K562 (cell line): ENCODE measurements around the gene ADSS1. TPM values are rescaled to one million over a fixed set of nuclear protein-coding genes. Genes with fewer than 3 reads are reported as not detected.

ENCODE experiments used
- ATAC-seq: fragments of 200-7000 bp; cut with Tn5 transposase; 3 replicates; pipeline ENCODE4 v1.9.1; 2020; ENCODE audit warnings: moderate library complexity
- BruUV-seq: library from RNA; stranded (reverse); fragments of 400-500 nt; replicated peaks from 2 replicates; lab custom pipeline; 2021; lab: Mats Ljungman, UMichigan
- CTCF ChIA-PET: fragments of 300-600 bp; formaldehyde crosslinking; extraction: SDS; loops from one replicate; lab custom pipeline; 2021; ENCODE audit warnings: low intra/inter-chr PET ratio; lab: Yijun Ruan, JAX
- POLR2A ChIA-PET: fragments of 300-600, 350-650 bp; sonication (Branson Sonifier 250); formaldehyde crosslinking; extraction: SDS; loops from one replicate; lab custom pipeline; 2021; ENCODE audit warnings: antibody characterized with exemption, inconsistent platforms; lab: Yijun Ruan, JAX
- DNase-seq, 4 experiments: peaks; one replicate each; pipeline versions ENCODE4 v3.0.0 to v3.0.0-alpha.2; 2011 to 2018; ENCODE audit warnings: low spot score in 3 of 4, mixed read lengths in 3 of 4; ENCODE audit errors: extremely low read depth in 1 of 4
- FAIRE-seq: peaks from 2 replicates; lab custom pipeline; 2011; peaks lifted over from hg19 to GRCh38; lab: Jason Lieb, UNC
- H2AFZ ChIP-seq: 2 replicates; pipeline ENCODE4 v1.6.0; 2011; ENCODE audit warnings: low read depth, low read length, control low read depth, inconsistent platforms
- H3K27ac ChIP-seq: fragments of 200-600 bp; 3 replicates; pipeline ENCODE4 v1.8.0; 2011; ENCODE audit warnings: low read depth, mild to moderate bottlenecking, control low read depth, inconsistent platforms, low read length, moderate library complexity, mixed read lengths; ENCODE audit errors: extremely low read depth
- H3K27me3 ChIP-seq, 2 experiments: fragments of 300-600 bp in 1 of 2; 2 replicates in 1 of 2; 3 replicates in 1 of 2; pipeline versions ENCODE4 v1.6.0 to v1.8.0; 2011; ENCODE audit warnings: inconsistent platforms in 2 of 2, low read length in 2 of 2, mild to moderate bottlenecking in 1 of 2, mixed read lengths in 1 of 2, moderate library complexity in 1 of 2; ENCODE audit not compliant: control insufficient read depth in 2 of 2, insufficient read depth in 2 of 2
- H3K36me3 ChIP-seq: fragments of 300-600 bp; 3 replicates; pipeline ENCODE4 v1.8.0; 2011; ENCODE audit warnings: mild to moderate bottlenecking, low read length, inconsistent platforms; ENCODE audit not compliant: control insufficient read depth, insufficient read depth
- H3K4me1 ChIP-seq, 2 experiments: fragments of 200-600 bp in 1 of 2; replicated peaks in 1 of 2; 2 replicates in 1 of 2; 3 replicates in 1 of 2; pipeline versions ENCODE4 v1.5.1 to v1.8.0; 2011; ENCODE audit warnings: inconsistent platforms in 2 of 2, low read length in 2 of 2, mild to moderate bottlenecking in 1 of 2, mixed read lengths in 1 of 2, moderate library complexity in 1 of 2; ENCODE audit not compliant: control insufficient read depth in 2 of 2, insufficient read depth in 2 of 2
- H3K4me2 ChIP-seq: 2 replicates; pipeline ENCODE4 v1.6.1; 2011; ENCODE audit warnings: low read length, control low read depth, inconsistent platforms, mixed read lengths; ENCODE audit not compliant: insufficient read depth
- H3K4me3 ChIP-seq: fragments of 200-600 bp; sonication (generic), shearing (Covaris generic); 2 replicates; pipeline ENCODE4 v1.5.1; 2016; ENCODE audit warnings: control low read depth, inconsistent platforms
- H3K79me2 ChIP-seq: fragments of 200-600 bp; 3 replicates; pipeline ENCODE4 v1.8.0; 2011; ENCODE audit warnings: low read length, inconsistent platforms; ENCODE audit not compliant: control insufficient read depth, insufficient read depth
- H3K9ac ChIP-seq, 2 experiments: 2 replicates each; pipeline versions ENCODE4 v1.6.0 to v1.6.1; 2011; ENCODE audit warnings: low read depth in 2 of 2, low read length in 2 of 2, control low read depth in 1 of 2, inconsistent platforms in 1 of 2, mild to moderate bottlenecking in 1 of 2, mixed read lengths in 1 of 2; ENCODE audit not compliant: insufficient read depth in 1 of 2
- H3K9me1 ChIP-seq: one replicate; pipeline ENCODE4 v1.6.0; 2011; ENCODE audit warnings: inconsistent platforms, mild to moderate bottlenecking, low read length, moderate library complexity; ENCODE audit not compliant: control insufficient read depth, insufficient read depth
- H3K9me3 ChIP-seq: replicated peaks from 2 replicates; pipeline ENCODE4 v1.5.1; 2011; ENCODE audit warnings: low read depth, low read length, inconsistent platforms; ENCODE audit not compliant: control insufficient read depth, insufficient read depth
- H4K20me1 ChIP-seq: replicated peaks from 2 replicates; pipeline ENCODE4 v1.6.1; 2011; ENCODE audit warnings: low read length, inconsistent platforms, mixed read lengths; ENCODE audit not compliant: control insufficient read depth, insufficient read depth
- FOXK1 ChIP-seq: sonication (generic); formaldehyde crosslinking; IDR thresholded peaks from 2 replicates; pipeline ENCODE4 v1.8.0; 2022; ENCODE audit warnings: missing genetic modification reagents, mild to moderate bottlenecking, borderline replicate concordance
- KLF6 ChIP-seq: fragments of 250-450 bp; sonication (Bioruptor Pico); IDR thresholded peaks from 2 replicates; pipeline ENCODE4 v1.4.0; 2020; ENCODE audit warnings: mild to moderate bottlenecking, moderate library complexity, borderline replicate concordance
- MEF2D ChIP-seq: conservative IDR thresholded peaks from 2 replicates; pipeline ENCODE4 v1.6.1; 2016; ENCODE audit warnings: low read depth, missing genetic modification characterization, missing compliant biosample characterization
- SETDB1 ChIP-seq: IDR thresholded peaks from one replicate; pipeline ENCODE4 v1.6.1; 2012; ENCODE audit warnings: low read length, control low read depth, inconsistent platforms
- SRSF3 ChIP-seq: fragments of 200-400 bp; formaldehyde crosslinking; IDR thresholded peaks from 2 replicates; pipeline ENCODE4 v1.6.1; 2016; ENCODE audit warnings: mild to moderate bottlenecking, low read length, moderate library complexity; ENCODE audit not compliant: insufficient read depth
- TCFL5 ChIP-seq: fragments of 250-450 bp; sonication (Bioruptor Pico); conservative IDR thresholded peaks from 2 replicates; pipeline ENCODE4 v1.6.1; 2021; ENCODE audit warnings: mild to moderate bottlenecking, moderate library complexity, matching md5 sums
- TEAD2 ChIP-seq: fragments of 450-650 bp; IDR thresholded peaks from 2 replicates; pipeline ENCODE4 v1.6.1; 2016; ENCODE audit warnings: missing genetic modification characterization, control low read depth, missing compliant biosample characterization
- ZBED1 ChIP-seq: IDR thresholded peaks from 2 replicates; pipeline ENCODE4 v1.6.1; 2014
- ZNF146 ChIP-seq: IDR thresholded peaks from one replicate; pipeline ENCODE4 v1.6.1; 2018; ENCODE audit warnings: missing compliant biosample characterization; ENCODE audit not compliant: unreplicated experiment
- ZNF274 ChIP-seq: IDR thresholded peaks from 2 replicates; pipeline ENCODE4 v1.6.1; 2011; ENCODE audit warnings: low read depth, mild to moderate bottlenecking, low read length, moderate library complexity, borderline replicate concordance
- ZNF507 ChIP-seq: conservative IDR thresholded peaks from 2 replicates; pipeline ENCODE4 v1.6.1; 2017; ENCODE audit warnings: missing genetic modification characterization, missing compliant biosample characterization
- ZNF75A ChIP-seq: fragments of 450-650 bp; formaldehyde crosslinking; IDR thresholded peaks from 2 replicates; pipeline ENCODE4 v1.4.0; 2020; ENCODE audit warnings: mild to moderate bottlenecking
- WGBS: fragments of 100-300 bp; shearing (Covaris generic); methylation state at CpG from one replicate; pipeline ENCODE4 v1.1.6; 2016; ENCODE audit warnings: low coverage, mixed read lengths; ENCODE audit not compliant: insufficient coverage; ENCODE audit errors: missing lambda C conversion rate; 5-methylcytosine and 5-hydroxymethylcytosine counted together
- in situ Hi-C: fragments of 300-500 bp; cut with MboI; formaldehyde crosslinking; loops from 4 replicates; pipeline ENCODE4 v1.15.0; 2018; ENCODE audit warnings: inconsistent platforms, mixed read lengths
- intact Hi-C: fragments of 100-400 bp; cut with micrococcal nuclease; formaldehyde crosslinking; loops from 2 replicates; pipeline ENCODE4 v1.14.2; 2022
- polyA plus RNA-seq, 8 experiments: library from polyadenylated mRNA; depleted of rRNA in 4 of 8; stranded (reverse) in 5 of 8; unstranded in 3 of 8; fragments of >200 nt; fragmentation: Nextera tagmentation in 2 of 8; fragmentation: Illumina TruSeq in 1 of 8; extraction: Ambion mirVana in 2 of 8; extraction: Trizol in 1 of 8; gene quantifications; 2 replicates each; pipeline versions ENCODE4 v1.2.1 to v1.2.3, GENCODE V29; 2011 to 2014; ENCODE audit warnings: inconsistent platforms in 1 of 8, missing spikeins in 1 of 8
- total RNA-seq, 7 experiments: library from RNA; depleted of rRNA in 6 of 7; stranded (reverse); fragments of >200 nt in 6 of 7; fragmentation: Illumina TruSeq in 2 of 7; extraction: Trizol in 2 of 7; gene quantifications; 2 replicates each; pipeline versions ENCODE4 v1.2.1 to v1.2.3, GENCODE V29; 2011 to 2021; ENCODE audit warnings: low replicate concordance in 1 of 7
- TF ChIP-seq, protein P1 (sequence below): fragments of 250-450 bp; sonication (Bioruptor Pico); IDR thresholded peaks from 2 replicates; pipeline ENCODE4 v1.5.1; 2021; ENCODE audit warnings: mild to moderate bottlenecking
- TF ChIP-seq, protein P2 (sequence below): fragments of 450-650 bp; formaldehyde crosslinking; IDR thresholded peaks from 2 replicates; pipeline ENCODE4 v1.4.0; 2020; ENCODE audit warnings: mild to moderate bottlenecking, mixed read lengths
- TF ChIP-seq, protein P3 (sequence below): fragments of 250-450 bp; sonication (Bioruptor Pico); IDR thresholded peaks from 2 replicates; pipeline ENCODE4 v1.6.1; 2021; ENCODE audit warnings: mild to moderate bottlenecking
- TF ChIP-seq, protein P4 (sequence below): fragments of 250-450 bp; sonication (Bioruptor Pico); IDR thresholded peaks from 2 replicates; pipeline ENCODE4 v1.4.0; 2020

The ADSS1 gene
- total and polyA plus RNA-seq, 9 of the 15 experiments (the other 6 are each of a cell fraction or from before 2014, with no cell fraction given) = 0.53 to 5.9 (median 3.9) TPM

DNA sequence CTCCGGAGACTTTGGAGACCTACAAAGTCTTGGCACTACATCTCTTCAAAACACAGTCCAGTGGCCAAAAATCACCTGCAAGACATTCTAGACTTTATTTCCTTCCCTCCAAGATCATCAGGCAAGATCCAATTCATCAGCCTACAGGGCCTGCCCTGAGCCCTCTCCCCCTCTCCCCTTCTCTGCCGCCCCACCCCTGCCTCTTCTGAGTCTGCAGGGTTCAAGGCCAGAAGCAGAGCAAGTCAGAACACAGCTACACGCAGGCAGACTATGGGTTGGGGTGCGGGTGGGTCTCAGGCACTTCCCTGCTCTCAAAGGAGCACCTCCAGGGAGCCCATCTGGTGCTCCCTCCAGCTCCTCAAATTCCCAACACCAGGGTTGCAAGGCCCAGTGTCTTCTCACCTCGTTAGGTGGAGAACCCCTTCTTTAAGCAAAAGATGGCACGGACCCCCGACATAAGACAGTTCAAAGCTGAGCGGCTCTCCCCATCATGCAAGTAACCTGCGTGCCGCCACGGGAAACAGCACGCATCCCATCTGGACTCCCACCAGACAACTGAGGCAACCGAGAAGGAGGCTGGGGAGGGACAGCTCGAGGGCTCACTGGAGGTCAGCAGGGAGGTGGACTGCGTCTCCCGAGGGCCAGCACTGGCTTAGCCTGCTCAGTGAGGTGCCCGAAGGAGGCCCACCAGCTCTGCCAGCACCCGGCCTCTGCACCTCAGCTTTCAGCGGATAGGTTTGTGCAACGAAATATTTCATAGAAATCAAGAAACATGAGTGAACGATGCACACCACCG, 40.2 kb upstream of the ADSS1 start (continued):
- TF ChIP-seq TEAD2 (tag) (no peak), ZNF75A (CRISPR knock-in tag) (no peak), ZNF274 (no peak), MEF2D (tag) (no peak)
- TF ChIP-seq, protein P1, sequence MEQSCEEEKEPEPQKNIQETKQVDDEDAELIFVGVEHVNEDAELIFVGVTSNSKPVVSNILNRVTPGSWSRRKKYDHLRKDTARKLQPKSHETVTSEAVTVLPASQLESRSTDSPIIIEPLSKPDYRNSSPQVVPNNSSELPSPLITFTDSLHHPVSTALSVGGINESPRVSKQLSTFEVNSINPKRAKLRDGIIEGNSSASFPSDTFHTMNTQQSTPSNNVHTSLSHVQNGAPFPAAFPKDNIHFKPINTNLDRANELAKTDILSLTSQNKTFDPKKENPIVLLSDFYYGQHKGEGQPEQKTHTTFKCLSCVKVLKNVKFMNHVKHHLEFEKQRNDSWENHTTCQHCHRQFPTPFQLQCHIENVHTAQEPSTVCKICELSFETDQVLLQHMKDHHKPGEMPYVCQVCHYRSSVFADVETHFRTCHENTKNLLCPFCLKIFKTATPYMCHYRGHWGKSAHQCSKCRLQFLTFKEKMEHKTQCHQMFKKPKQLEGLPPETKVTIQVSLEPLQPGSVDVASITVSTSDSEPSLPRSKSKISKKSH (CRISPR knock-in tag) = no peak
- TF ChIP-seq, all 486 proteins: peak for 0

DNA sequence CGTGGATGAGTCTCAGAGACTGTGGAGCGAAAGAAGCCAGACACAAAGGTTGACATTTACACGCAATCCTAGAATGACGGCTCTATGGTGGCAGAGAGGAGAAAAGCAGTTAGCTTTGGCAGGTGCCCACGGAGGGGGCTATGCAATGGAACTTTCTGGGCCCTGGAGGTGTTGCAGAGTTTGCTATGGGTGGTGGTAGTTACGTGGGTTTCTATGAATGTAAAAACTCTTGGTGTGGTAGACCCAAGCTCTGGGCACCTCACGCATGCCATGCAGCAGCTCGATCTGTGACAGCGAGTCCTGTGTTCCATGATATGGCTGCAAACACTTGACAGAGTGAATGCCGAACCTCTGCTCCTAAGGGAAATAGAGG, 39.6 kb upstream of the ADSS1 start:
- TF ChIP-seq, protein P2, sequence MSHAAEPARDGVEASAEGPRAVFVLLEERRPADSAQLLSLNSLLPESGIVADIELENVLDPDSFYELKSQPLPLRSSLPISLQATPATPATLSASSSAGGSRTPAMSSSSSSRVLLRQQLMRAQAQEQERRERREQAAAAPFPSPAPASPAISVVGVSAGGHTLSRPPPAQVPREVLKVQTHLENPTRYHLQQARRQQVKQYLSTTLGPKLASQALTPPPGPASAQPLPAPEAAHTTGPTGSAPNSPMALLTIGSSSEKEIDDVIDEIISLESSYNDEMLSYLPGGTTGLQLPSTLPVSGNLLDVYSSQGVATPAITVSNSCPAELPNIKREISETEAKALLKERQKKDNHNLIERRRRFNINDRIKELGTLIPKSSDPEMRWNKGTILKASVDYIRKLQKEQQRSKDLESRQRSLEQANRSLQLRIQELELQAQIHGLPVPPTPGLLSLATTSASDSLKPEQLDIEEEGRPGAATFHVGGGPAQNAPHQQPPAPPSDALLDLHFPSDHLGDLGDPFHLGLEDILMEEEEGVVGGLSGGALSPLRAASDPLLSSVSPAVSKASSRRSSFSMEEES = no peak
- TF ChIP-seq ZNF507 (tag) (no peak), TCFL5 (CRISPR knock-in tag) (no peak), SRSF3 (no peak), FOXK1 (CRISPR knock-in tag) (no peak), ZNF146 (CRISPR knock-in tag) (no peak), KLF6 (CRISPR knock-in tag) (no peak), ZBED1 (no peak), SETDB1 (no peak)
- TF ChIP-seq, protein P3, sequence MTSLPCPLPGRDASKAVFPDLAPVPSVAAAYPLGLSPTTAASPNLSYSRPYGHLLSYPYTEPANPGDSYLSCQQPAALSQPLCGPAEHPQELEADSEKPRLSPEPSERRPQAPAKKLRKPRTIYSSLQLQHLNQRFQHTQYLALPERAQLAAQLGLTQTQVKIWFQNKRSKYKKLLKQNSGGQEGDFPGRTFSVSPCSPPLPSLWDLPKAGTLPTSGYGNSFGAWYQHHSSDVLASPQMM (CRISPR knock-in tag) = no peak
- TF ChIP-seq, protein P4, sequence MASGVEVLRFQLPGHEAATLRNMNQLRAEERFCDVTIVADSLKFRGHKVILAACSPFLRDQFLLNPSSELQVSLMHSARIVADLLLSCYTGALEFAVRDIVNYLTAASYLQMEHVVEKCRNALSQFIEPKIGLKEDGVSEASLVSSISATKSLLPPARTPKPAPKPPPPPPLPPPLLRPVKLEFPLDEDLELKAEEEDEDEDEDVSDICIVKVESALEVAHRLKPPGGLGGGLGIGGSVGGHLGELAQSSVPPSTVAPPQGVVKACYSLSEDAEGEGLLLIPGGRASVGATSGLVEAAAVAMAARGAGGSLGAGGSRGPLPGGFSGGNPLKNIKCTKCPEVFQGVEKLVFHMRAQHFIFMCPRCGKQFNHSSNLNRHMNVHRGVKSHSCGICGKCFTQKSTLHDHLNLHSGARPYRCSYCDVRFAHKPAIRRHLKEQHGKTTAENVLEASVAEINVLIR (CRISPR knock-in tag) = no peak
- H4K20me1 ChIP-seq = no peaks in the 10 kb centered on the region
- no TSS peak for BruUV-seq
- no peak overlapping the region for H3K4me2 ChIP-seq
- H3K4me1 ChIP-seq = peaks cover 13 to 57% of the 10 kb centered on the region in 2 experiments; a peak in 4 of 5 replicates
- POLR2A ChIA-PET = interaction anchor here (1.2 kb wide), 1 partner anchor 9 kb away, joined by 3 read pairs; no protein-coding TSS in a partner anchor
- H3K79me2 ChIP-seq = no peaks in the 10 kb centered on the region
- H3K27ac ChIP-seq = no peak overlapping the region
- no peak overlapping the region for H3K4me3 ChIP-seq
- no peaks in the 10 kb centered on the region for H3K27me3 ChIP-seq
- DNase-seq = no peak
- no peak for ATAC-seq
- no peak overlapping the region for H3K9ac ChIP-seq
- CTCF ChIA-PET = no interaction called here
- H3K36me3 ChIP-seq = no peaks in the 10 kb centered on the region
- H3K9me1 ChIP-seq = no peaks in the 10 kb centered on the region
- WGBS = 43% methylated on average over 10 of the region's 10 CpGs
- no peak overlapping the region for H2AFZ ChIP-seq
- in situ Hi-C loops = no loop called here
- FAIRE-seq = no peak
- intact Hi-C loops = no loop called here
- H3K9me3 ChIP-seq = no peaks in the 10 kb centered on the region
